ENCODE measurements around the gene XXYLT1.

Gene XXYLT1

DNA sequence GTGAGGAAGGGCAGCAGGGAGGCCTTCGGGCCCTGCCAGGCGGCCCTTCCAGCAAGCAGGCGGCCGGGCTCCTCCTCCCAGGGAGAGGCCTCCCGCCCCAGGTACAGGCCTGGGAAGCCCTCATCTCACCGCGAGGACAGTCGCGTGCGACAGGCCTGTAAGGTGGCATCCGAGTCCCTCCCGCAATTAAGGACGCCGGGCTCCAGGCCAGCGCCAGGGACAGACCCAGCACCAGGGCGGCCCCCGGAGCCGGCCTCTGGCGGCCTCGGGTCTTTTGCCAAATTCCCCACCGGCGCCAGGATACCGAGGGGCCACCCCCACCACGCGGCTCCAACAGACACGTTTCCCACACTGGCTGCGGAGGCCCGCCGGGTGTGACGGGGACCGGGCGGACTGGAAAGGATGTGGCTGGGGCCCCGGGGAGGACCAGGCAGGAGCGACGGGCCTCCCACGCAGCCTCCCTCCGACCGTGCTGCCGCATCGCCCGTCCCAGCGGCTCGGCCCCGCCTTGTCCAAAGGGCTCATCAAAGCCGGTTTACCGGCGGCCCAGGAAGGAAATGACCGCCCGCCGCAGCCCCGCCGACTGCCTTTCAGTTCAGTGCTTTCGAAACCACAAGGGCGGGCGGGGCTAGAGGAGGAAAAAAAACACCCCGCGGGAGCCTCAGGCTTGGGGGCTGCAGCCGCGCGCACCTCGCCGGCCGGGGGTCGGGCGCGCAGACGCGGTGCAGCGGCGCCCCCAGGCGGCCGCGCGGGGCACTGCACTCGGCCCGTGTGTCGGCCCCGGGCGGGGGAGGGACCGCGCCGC lies 11.3 kb downstream of the XXYLT1 start (continued):
- TF ChIP-seq ZNF114 (tag by site-specific recombination; IDR thresholded peaks at IDR 0.05) (no peak), ZNF423 (tag by site-specific recombination; IDR thresholded peaks at IDR 0.05) (no peak), ZNF121 (tag by site-specific recombination; IDR thresholded peaks at IDR 0.05) (no peak), ZBTB17 (tag by site-specific recombination; IDR thresholded peaks at IDR 0.05) (no peak), WT1 (tag by site-specific recombination; IDR thresholded peaks at IDR 0.05) (peak; percentile 72), ZSCAN23 (tag by site-specific recombination; IDR thresholded peaks at IDR 0.05) (no peak), ZNF529 (tag by site-specific recombination; IDR thresholded peaks at IDR 0.05; ENCODE audit: insufficient replicate concordance) (no peak), MEIS1 (CRISPR knock-in tag; IDR thresholded peaks at IDR 0.05; ENCODE audit: borderline replicate concordance) (no peak), ZNF785 (tag by site-specific recombination; IDR thresholded peaks at IDR 0.05) (no peak), ZNF830 (tag by site-specific recombination; IDR thresholded peaks at IDR 0.05; ENCODE audit: low read depth) (no peak), ZNF202 (tag by site-specific recombination; IDR thresholded peaks at IDR 0.05; ENCODE audit: borderline replicate concordance) (no peak), ZNF146 (tag by site-specific recombination; IDR thresholded peaks at IDR 0.05) (no peak), ZNF777 (tag by site-specific recombination; IDR thresholded peaks at IDR 0.05; ENCODE audit: borderline replicate concordance) (no peak), ZNF23 (tag by site-specific recombination; IDR thresholded peaks at IDR 0.05; ENCODE audit: borderline replicate concordance) (no peak), ZBTB20 (tag by site-specific recombination; IDR thresholded peaks at IDR 0.05) (peak; percentile 92), ZFP37 (tag by site-specific recombination; IDR thresholded peaks at IDR 0.05) (peak; percentile 78), ZNF426 (tag by site-specific recombination; IDR thresholded peaks at IDR 0.05) (no peak), ZNF629 (tag by site-specific recombination; IDR thresholded peaks at IDR 0.05) (peak; percentile 51; the same call in 1 of the 2 replicates), GLI2 (tag by site-specific recombination; IDR thresholded peaks at IDR 0.05; ENCODE audit: borderline replicate concordance, low read depth) (no peak), ZNF366 (tag by site-specific recombination; conservative IDR thresholded peaks at IDR 0.05) (no peak), ZNF350 (tag by site-specific recombination; IDR thresholded peaks at IDR 0.05) (no peak), ZNF133 (tag by site-specific recombination; IDR thresholded peaks at IDR 0.05) (no peak), GLI4 (tag by site-specific recombination; IDR thresholded peaks at IDR 0.05) (no peak), ZNF48 (tag by site-specific recombination; IDR thresholded peaks at IDR 0.05) (no peak), TCF7L2 (IDR thresholded peaks at IDR 0.05; ENCODE audit: borderline replicate concordance, low read depth, low read length) (peak; percentile 53; the same call in 1 of the 2 replicates), ZNF623 (tag by site-specific recombination; IDR thresholded peaks at IDR 0.05) (no peak), ZBTB8A (tag by site-specific recombination; IDR thresholded peaks at IDR 0.05) (peak; percentile 85), ZNF174 (tag by site-specific recombination; IDR thresholded peaks at IDR 0.05) (no peak), ZNF843 (tag by site-specific recombination; IDR thresholded peaks at IDR 0.05) (no peak), KLF16 (tag by site-specific recombination; IDR thresholded peaks at IDR 0.05) (peak; percentile 52; the same call in 1 of the 2 replicates), ZNF394 (tag by site-specific recombination; IDR thresholded peaks at IDR 0.05; ENCODE audit: borderline replicate concordance) (no peak)
- TF ChIP-seq, protein P1, sequence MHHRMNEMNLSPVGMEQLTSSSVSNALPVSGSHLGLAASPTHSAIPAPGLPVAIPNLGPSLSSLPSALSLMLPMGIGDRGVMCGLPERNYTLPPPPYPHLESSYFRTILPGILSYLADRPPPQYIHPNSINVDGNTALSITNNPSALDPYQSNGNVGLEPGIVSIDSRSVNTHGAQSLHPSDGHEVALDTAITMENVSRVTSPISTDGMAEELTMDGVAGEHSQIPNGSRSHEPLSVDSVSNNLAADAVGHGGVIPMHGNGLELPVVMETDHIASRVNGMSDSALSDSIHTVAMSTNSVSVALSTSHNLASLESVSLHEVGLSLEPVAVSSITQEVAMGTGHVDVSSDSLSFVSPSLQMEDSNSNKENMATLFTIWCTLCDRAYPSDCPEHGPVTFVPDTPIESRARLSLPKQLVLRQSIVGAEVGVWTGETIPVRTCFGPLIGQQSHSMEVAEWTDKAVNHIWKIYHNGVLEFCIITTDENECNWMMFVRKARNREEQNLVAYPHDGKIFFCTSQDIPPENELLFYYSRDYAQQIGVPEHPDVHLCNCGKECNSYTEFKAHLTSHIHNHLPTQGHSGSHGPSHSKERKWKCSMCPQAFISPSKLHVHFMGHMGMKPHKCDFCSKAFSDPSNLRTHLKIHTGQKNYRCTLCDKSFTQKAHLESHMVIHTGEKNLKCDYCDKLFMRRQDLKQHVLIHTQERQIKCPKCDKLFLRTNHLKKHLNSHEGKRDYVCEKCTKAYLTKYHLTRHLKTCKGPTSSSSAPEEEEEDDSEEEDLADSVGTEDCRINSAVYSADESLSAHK (tag by site-specific recombination; IDR thresholded peaks at IDR 0.05) = no peak
- TF ChIP-seq, protein P2, sequence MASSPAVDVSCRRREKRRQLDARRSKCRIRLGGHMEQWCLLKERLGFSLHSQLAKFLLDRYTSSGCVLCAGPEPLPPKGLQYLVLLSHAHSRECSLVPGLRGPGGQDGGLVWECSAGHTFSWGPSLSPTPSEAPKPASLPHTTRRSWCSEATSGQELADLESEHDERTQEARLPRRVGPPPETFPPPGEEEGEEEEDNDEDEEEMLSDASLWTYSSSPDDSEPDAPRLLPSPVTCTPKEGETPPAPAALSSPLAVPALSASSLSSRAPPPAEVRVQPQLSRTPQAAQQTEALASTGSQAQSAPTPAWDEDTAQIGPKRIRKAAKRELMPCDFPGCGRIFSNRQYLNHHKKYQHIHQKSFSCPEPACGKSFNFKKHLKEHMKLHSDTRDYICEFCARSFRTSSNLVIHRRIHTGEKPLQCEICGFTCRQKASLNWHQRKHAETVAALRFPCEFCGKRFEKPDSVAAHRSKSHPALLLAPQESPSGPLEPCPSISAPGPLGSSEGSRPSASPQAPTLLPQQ (tag by site-specific recombination; IDR thresholded peaks at IDR 0.05) = peak; percentile 36; the same call in 1 of the 2 replicates
- TF ChIP-seq, protein P3, sequence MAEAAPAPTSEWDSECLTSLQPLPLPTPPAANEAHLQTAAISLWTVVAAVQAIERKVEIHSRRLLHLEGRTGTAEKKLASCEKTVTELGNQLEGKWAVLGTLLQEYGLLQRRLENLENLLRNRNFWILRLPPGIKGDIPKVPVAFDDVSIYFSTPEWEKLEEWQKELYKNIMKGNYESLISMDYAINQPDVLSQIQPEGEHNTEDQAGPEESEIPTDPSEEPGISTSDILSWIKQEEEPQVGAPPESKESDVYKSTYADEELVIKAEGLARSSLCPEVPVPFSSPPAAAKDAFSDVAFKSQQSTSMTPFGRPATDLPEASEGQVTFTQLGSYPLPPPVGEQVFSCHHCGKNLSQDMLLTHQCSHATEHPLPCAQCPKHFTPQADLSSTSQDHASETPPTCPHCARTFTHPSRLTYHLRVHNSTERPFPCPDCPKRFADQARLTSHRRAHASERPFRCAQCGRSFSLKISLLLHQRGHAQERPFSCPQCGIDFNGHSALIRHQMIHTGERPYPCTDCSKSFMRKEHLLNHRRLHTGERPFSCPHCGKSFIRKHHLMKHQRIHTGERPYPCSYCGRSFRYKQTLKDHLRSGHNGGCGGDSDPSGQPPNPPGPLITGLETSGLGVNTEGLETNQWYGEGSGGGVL (tag by site-specific recombination; IDR thresholded peaks at IDR 0.05) = no peak
- TF ChIP-seq, protein P4, sequence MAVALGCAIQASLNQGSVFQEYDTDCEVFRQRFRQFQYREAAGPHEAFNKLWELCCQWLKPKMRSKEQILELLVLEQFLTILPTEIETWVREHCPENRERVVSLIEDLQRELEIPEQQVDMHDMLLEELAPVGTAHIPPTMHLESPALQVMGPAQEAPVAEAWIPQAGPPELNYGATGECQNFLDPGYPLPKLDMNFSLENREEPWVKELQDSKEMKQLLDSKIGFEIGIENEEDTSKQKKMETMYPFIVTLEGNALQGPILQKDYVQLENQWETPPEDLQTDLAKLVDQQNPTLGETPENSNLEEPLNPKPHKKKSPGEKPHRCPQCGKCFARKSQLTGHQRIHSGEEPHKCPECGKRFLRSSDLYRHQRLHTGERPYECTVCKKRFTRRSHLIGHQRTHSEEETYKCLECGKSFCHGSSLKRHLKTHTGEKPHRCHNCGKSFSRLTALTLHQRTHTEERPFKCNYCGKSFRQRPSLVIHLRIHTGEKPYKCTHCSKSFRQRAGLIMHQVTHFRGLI (tag by site-specific recombination; IDR thresholded peaks at IDR 0.05) = no peak

All from HEK293 (cell line).